GM21723 (cell line): ENCODE data around the gene OR10H4.
"Not testable (repeated sequence)": the region's sequence is repeated elsewhere in the genome, so short reads cannot be mapped to it uniquely, and the experiment has no call there.

Experiments used
- ATAC-seq: cut with Tn5 transposase; IDR thresholded peaks from one replicate; pipeline ENCODE4 v1.9.1; 2021; ENCODE audit warnings: mild to moderate bottlenecking, moderate library complexity; ENCODE audit not compliant: unreplicated experiment

The OR10H4 gene, protein sequence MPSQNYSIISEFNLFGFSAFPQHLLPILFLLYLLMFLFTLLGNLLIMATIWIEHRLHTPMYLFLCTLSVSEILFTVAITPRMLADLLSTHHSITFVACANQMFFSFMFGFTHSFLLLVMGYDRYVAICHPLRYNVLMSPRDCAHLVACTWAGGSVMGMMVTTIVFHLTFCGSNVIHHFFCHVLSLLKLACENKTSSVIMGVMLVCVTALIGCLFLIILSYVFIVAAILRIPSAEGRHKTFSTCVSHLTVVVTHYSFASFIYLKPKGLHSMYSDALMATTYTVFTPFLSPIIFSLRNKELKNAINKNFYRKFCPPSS

DNA sequence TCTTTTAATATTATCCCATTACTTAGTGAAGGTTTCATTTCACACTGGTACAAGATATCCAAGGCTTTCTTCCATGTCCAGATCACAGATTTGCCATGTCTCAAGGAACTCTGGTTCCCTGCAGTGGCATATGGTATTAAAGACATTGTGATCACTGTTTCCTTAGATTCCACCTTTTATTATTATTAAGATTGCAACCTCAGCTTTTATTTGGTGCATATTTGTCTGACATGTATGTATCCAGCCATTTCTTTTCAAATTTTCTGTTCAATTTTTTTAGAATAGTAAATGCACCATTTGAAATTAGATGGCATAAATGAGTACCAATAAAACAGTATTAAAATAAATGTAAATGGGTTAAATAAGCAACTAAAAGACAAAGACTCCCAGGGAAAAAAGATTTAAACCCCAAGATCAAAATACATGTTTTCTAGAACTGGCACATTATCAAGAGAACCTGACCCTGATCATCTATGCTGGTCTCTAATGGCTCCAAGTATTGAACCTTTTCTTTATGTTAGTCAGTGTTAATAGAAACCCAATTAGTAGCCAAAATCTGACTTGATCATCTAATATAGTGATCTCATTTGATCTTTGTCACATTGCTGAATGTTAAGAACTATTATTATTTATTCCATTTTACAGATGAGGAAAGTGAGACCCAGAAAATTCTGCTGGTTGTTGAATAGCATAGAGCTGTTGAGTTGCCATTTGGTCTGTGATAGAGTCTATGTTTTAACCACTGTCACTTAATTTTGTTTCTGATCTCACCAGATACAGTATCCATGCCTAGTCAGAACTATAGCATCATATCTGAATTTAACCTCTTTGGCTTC lies at the start of gene OR10H4:
TSS of gene OR10H4 (plus strand) at position 786 of the 836 bp plus-strand sequence. CDS start at position 786, 0 bp downstream.
- no peak for ATAC-seq

DNA sequence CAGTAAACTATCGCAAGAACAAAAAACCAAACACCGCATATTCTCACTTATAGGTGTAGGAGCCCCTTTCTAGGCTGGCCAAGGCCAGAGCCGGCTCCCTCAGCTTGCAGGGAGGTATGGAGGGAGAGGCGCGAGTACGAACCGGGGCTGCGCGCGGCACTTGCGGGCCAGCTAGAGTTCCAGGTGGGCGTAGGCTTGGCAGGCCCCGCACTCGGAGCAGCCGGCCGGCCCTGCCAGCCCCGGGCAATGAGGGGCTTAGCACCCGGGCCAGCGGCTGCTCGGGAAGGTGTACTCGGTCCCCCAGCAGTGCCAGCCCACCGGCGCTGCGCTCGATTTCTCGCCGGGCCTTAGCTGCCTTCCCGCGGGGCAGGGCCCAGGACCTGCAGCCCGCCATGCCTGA lies 49.2 kb upstream of the OR10H4 start:
- ATAC-seq = not testable (repeated sequence)

DNA sequence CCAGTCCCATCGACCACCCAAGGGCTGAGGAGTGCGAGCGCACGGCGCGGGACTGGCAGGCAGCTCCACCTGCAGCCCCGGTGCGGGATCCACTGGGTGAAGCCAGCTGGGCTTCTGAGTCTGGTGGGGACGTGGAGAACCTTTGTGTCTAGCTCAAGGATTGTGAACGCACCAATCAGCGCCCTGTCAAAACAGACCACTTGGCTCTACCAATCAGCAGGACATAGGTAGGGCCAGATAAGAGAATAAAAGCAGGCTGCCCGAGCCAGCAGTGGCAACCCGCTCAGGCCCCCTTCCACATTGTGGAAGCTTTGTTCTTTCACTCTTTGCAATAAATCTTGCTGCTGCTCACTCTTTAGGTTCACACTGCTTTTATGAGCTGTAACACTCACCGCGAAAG lies 48.8 kb upstream of the OR10H4 start:
- ATAC-seq = not testable (repeated sequence)

DNA sequence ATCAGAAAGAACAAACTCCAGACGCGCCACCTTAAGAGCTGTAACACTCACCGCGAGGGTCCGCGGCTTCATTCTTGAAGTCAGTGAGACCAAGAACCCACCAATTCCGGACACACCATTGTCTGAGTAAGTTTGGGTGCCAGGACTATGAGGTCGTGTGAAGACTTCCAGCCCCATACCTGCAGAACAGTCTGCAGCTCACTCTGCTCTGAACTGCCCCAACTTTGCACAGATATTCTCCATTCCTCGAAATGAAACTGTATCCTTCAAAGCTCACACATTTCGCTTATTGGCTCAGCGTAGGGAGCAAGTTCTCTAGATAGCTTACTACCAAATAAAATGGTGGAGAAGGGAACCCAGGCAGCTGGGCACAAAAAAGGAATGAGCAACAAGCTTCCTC lies 48.3 kb upstream of the OR10H4 start:
- no peak for ATAC-seq

DNA sequence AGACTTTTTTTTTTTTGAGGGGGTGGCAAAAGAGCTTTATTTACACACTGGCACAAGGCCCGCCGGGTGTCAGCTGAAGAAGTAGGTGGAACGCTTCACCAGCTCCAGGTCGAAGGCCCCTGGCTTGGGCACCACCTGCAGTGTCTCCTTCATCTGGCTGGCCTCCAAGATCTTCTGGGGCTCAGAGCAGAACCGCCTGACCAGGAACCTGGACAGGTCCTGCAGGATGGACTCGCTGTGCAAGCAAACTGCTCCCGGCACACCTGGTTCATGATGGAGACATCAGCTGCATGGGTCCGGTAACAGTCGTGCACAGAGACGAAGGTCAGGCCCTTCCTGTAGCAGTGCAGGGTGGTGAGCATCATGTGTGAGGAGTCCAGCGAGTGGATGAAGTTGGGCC lies 46.6 kb upstream of the OR10H4 start:
- no peak for ATAC-seq

DNA sequence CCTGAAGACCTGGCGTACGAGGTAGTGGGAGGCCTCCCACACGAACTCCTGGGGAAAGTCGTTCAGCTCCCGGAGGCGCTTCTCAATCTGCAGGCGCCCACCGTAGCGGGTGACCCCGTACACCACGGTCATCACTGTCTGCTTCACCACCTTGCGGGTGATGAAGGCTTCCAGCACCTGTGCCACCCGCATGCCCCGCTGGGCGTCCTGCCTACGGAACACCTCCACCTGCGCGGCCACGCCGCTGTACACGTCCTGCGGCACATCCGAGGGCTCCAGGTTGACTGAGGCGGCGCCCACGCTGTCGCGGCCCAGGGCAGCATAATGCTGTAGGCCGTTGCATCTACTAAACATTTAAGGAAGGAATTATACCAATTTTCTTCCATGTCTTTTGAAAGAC lies 45.9 kb upstream of the OR10H4 start:
- ATAC-seq = not testable (repeated sequence)

DNA sequence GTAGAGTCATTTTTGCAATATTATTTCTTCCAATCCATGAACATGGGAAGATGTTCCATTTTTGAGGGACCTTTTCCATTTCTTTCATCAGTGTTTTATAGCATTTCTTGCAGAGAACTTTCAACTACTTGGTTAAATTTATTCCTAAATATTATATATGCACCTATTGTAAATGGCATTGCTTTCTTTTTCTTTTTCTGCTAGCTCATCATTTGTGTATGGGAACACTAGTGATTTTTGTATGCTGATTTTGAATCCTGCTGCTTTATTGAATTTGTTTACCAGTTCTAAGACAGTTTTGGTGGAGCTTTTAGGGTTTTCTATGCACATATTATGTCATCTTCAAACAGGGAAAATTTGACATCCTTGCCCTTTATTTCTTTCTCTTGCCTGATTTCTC lies 43.8 kb upstream of the OR10H4 start:
- ATAC-seq = no peak

DNA sequence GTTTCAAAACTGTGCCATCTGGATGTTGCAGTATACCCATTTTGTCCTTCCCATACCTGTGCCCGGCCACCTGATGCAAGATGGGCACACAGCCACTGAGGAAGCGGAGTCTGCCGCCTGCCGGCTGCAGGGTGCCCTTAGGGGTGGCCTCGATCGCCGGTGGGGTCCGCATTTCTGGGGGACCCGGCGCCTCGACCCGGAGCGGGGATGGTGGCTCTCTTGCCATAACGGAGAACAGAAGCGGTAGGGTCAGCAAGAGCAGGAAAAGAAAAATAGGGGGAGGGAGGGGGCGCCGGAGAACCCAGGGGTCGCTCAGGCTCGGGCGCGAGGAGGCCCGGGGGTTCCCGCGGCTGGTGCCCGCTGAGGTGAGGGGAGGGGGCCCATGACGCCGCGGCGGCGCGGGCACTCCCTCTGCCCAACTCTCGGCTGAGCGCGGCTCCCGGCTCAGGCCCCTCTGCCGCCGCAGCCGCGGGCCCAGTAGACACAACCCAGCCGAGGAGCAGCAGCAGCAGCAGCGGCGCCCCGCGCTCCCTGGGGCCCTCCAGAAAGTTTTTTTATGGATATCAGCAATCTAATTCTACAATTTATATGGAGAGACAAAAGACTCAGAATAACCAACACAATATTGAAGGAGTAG lies 37.1 kb upstream of the OR10H4 start:
- no peak for ATAC-seq

DNA sequence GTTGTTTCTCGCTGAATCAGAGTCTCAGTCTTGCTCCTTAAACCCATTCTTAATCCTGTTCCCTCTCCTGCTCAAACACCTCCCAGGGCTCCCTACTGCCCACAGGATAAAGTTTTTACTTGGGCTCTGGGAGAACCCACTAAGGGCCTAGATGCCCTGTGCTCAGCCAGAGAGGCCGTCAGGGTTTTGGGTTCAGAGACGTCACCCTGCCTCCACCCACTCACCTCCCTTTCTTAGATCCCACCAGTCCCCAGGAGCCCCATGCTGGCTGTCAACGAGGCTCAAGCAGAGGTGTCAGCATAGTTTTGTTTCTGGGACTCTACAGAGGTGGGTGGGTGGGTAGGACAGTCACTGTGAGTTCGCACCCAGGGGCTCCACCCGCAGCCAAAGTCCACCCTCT lies 35.4 kb upstream of the OR10H4 start:
- ATAC-seq = no peak

DNA sequence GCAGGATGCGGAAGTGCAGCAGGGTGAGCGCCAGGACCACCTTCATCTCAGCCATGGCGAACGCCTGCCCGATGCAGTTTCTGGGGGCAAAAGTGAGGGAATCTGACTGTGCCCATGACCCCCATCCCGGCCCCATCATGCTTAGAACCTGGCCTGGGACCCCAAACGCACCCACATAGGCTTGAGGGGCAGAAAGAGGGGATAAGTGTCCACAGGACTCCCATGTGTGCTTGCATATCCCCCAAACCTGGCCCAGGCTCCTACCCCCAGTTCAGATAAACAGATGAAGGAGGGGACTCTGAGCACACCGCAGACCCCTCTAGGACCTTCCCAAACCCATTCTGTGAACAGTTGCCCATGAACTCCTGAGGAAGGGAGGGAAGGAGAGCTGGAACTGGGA lies 35.0 kb upstream of the OR10H4 start:
- no peak for ATAC-seq

DNA sequence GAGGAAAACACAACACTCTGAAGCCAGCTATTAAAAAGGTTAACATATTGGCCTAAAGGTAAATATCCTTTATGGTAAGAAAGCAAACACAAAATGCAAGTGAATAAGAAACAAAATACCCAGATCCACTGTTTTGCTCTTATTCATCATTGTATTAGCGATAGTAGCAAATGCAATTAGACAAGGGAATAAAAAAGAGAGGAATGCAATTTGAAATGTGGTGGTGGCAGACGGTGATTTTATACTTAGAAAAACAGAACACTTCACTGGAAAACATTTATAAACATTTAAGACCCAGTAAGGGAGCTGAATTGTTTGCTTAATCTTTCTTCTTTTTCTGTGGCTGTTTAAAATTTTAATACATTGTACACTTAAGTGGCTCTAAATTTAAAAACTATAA lies 33.7 kb upstream of the OR10H4 start:
- ATAC-seq = no peak

DNA sequence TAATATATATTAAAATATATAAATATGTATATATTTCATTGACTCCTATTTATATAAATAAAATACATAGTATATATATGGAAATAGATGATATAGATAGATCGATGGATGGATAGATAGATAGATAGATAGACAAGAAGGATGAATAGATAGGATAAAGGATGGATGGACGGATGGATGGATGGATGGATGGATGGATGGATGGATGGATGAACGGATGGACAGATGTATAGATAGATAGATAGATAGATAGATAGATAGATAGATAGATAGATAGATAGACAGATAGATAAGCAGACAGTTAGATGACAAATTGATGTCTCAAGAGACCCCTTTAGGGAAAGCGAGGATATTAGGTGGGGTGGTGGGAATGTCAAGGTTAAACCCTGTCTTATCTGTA lies 29.6 kb upstream of the OR10H4 start:
- ATAC-seq = no peak

DNA sequence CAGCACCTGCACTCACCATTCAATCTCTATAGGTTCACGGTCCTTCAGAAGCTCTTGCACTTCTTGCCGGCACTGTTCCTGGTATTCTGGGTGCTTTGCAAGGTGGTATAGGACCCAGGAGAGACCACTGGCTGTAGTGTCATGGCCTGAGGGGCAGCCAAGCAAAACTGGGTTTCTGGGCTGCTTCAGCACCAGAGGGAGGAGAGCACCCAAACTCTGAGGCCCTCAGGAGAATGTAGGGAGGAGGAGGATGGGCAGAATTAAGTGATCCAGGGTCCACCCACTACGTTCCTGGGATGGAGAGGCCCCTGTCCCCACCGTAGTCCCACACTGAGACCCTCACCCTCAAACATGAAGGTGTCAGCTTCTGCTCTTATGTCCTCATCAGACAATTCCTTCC lies 26.8 kb upstream of the OR10H4 start:
- ATAC-seq = no peak

DNA sequence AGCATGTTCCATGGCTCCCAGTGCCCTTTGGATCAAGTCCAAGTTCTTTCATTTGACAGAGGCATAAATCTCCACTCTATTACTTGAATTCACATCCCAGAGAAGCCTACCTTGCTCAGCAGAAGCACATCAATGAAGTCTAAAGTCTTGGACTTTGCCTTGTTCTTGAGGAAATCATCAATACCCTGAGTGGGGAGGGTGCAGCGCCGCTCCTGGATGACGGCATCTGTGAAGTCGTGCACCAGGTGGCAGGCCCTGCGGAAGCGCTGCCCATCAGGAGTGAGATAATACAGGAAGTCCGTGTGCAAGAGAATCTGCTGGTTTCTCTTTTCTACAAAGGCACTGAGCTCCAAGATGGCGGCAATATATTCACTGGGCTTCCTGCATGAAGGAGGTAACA lies 25.1 kb upstream of the OR10H4 start:
- no peak for ATAC-seq

DNA sequence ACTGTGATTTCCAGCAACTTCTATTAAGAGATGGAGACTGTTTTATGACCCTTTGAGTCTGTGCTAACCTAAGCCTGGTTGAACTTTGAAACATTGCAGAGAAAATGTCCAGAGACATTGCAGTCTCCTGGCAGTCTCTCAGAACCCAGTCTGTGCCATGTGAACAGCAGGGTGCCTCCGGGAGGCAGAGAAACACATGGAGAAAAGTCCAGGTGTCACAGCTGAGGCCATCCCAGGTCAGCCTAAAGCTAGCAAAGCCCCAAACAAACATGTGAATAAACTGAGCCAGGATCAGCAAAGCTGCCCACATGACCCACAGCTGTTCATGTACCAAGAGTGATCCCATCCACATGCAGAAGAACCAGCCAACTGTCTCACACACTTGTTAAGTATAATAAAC lies 22.3 kb upstream of the OR10H4 start:
- no peak for ATAC-seq

DNA sequence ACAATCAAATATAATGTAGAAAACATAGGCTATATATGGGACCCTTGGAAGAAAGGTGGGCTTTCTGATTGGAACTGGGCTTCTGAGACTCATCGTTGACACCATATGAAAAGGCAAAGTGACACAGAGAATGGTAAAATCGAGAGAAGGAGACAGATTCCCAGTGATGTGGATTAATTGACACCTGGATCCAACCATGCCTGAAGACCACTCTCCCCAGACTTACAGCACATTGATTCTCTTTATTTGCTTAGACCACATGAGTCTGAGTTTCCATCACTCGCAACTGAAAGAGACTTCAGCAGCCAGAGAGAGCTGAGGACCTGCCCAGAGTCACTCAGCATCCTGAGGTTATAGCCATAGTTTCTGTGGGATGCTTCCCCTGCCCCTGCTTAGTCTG lies 20.5 kb upstream of the OR10H4 start:
- ATAC-seq = no peak

DNA sequence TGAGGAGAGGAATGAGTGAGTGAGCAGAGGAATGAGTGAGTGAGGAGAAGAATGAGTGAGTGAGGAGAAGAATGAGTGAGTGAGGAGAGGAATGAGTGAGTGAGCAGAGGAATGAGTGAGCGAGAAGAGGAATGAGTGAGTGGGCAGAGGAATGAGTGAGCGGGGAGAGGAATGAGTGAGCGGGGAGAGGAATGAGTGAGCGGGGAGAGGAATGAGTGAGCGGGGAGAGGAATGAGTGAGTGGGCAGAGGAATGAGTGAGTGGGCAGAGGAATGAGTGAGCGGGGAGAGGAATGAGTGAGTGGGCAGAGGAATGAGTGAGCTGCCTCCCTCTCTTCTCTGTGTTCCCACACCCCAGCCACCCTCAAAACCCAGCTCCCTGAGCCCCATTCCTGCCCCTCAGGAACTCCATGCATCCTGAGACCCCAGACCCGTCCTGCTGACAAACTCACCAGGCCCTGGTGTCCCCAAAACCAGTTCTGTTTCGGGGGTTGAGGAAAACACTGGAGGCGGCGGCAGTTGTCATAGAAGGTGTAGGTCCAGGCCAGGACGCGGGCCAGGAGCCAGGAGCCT lies 15.0 kb upstream of the OR10H4 start:
- ATAC-seq = not testable (repeated sequence)

DNA sequence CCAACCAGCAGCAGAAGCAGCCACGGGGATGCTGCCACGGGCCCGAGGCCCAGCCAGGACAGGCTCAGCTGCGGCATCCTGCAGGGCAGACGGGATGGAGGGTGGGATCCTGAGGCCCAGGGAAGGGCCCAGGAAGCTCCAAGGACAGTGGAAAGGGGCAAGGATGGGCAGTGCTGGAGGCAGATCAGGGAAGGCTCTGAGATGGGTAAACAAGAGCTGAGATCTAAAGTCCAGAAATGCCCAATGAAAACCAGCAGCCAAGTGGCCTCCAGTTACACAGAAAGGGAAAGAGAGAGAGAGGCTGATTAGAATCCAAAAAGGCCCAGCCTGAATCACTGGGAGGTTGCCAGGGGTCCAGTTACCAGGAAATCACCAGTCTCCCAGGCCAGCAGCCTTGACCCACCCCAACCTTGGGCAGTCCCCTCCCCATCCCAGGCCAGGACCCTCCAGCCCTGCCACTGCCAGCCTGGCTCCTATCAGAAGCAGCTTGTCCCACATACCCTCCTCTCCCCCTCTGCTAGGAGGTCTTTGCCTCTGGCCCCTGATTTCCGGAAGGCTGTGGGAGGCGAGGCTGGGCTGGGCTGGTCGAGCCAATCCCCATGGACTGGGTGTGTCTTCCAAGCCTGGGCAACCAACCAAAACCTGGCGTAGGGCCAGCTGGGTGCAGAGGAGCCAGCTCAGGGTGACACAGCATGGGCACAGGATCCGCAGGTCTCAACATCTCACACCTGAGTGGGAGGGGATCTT lies 14.3 kb upstream of the OR10H4 start, which contains the start of gene CYP4F11:
TSS of gene CYP4F11 (minus strand) at position 198 of the 747 bp plus-strand sequence. CDS start at position 77, 121 bp downstream.
- no peak for ATAC-seq

DNA sequence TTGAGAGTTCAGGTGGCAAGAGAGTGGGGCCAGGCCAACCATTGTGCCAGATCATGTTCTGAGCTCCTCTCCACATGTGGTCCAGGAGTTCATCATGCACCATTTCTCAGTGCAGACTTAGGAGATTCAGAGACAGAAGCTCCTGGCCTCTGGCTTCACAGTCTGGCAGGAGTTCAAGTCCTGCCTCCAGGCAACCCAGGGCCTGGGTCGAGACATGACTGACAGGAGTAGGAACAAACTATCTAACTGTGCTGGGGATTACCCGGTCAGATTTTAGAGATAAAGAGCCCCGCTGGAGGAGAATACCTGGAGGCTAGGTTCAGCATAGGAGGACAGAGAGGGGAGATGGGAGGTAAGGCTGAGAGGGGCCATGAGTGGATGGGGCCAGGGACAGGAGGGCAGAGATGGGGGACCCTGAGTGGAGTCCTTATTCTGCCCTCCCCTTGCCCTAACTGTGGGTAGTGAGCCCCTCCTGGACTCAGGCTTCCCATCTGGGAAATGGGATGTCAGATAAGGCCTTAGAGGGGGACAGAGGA lies 13.6 kb upstream of the OR10H4 start:
- no peak for ATAC-seq

DNA sequence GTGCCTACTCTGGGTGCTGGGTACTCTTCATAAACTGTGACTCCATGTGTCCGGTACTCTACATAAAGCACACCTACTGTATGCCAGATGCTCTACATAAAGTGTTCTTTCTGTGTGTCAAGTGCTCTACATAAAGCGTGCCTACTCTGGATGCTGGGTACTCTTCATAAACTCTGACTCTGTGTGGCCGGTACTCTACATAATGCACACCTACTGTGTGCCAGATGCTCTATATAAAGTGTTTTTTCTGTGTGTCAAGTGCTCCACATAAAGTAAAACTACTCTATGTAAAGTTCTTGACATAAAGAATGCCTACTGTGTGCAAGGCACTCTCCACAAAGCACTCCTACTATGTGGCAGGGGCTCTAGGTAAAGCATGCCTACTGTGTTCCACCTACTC lies 12.6 kb upstream of the OR10H4 start:
- ATAC-seq = no peak
